HCT116 (cell line): ENCODE results near the gene DOCK7. TPM values are rescaled to one million over a fixed set of nuclear protein-coding genes. Genes with fewer than 3 reads are reported as not detected.

Source experiments
- ATAC-seq: fragments of 200-7000 bp; cut with Tn5 transposase; 2 replicates; pipeline ENCODE4 v1.9.1; 2020; ENCODE audit warnings: mild to moderate bottlenecking, moderate library complexity
- BruUV-seq: library from RNA; stranded (reverse); fragments of 400-500 nt; replicated peaks from 2 replicates; lab custom pipeline; 2021; lab: Mats Ljungman, UMichigan
- CTCF ChIA-PET: fragments of 300-600 bp; sonication (Branson Sonifier 250); formaldehyde crosslinking; loops from one replicate; lab custom pipeline; 2021; ENCODE audit warnings: antibody characterized with exemption; lab: Charles Lee
- POLR2A ChIA-PET: fragments of 300-600, 350-600 bp; sonication (Branson Sonifier 250); formaldehyde crosslinking; loops from one replicate; lab custom pipeline; 2021; ENCODE audit warnings: antibody characterized with exemption; lab: Charles Lee
- RAD21 ChIA-PET, 2 experiments: fragments of 300-600 bp; sonication (Branson Sonifier 250); formaldehyde crosslinking; loops; one replicate each; lab custom pipeline; 2023; ENCODE audit warnings: low total read pairs in 2 of 2; ENCODE audit not compliant: uncharacterized antibody in 2 of 2, unreplicated experiment in 2 of 2, low non-redundant PET in 1 of 2; lab: Charles Lee
- DNase-seq: peaks from one replicate; pipeline ENCODE4 v3.0.0-alpha.2; 2010; ENCODE audit warnings: low read depth, low spot score
- H2AFZ ChIP-seq: fragments of 200-600 bp; shearing (Covaris generic), sonication (generic); 2 replicates; pipeline ENCODE4 v1.6.1; 2017; ENCODE audit warnings: low read depth, mixed run types, mixed read lengths, antibody characterized with exemption, low read length; ENCODE audit not compliant: poor library complexity, severe bottlenecking
- H3K27ac ChIP-seq: 2 replicates; pipeline ENCODE4 v1.5.1; 2012; ENCODE audit warnings: low read depth, low read length
- H3K27me3 ChIP-seq: fragments of 200-600 bp; sonication (generic); 2 replicates; pipeline ENCODE4 v1.6.1; 2016; ENCODE audit warnings: mixed run types, low read length, mixed read lengths; ENCODE audit not compliant: insufficient read depth
- H3K36me3 ChIP-seq, 2 experiments: fragments of 200-500 bp in 1 of 2; fragments of 200-600 bp in 1 of 2; sonication (Bioruptor generic) in 1 of 2; sonication (generic) in 1 of 2; 2 replicates each; pipeline versions ENCODE4 v1.5.1 to v1.6.1; 2014 to 2016; ENCODE audit warnings: low read length in 2 of 2, inconsistent platforms in 1 of 2, mixed read lengths in 1 of 2, mixed run types in 1 of 2; ENCODE audit not compliant: insufficient read depth in 2 of 2, control insufficient read depth in 1 of 2
- H3K4me1 ChIP-seq, 2 experiments: fragments of 200-600 bp in 1 of 2; sonication (generic) in 1 of 2; 2 replicates each; pipeline versions ENCODE4 v1.5.1 to v1.6.1; 2012 to 2017; ENCODE audit warnings: low read length in 2 of 2, inconsistent platforms in 1 of 2, mild to moderate bottlenecking in 1 of 2, mixed read lengths in 1 of 2, mixed run types in 1 of 2, moderate library complexity in 1 of 2; ENCODE audit not compliant: insufficient read depth in 2 of 2, control insufficient read depth in 1 of 2
- H3K4me2 ChIP-seq: fragments of 200-600 bp; sonication (generic); 2 replicates; pipeline ENCODE4 v1.6.1; 2017; ENCODE audit warnings: mixed run types, low read length, mixed read lengths
- H3K4me3 ChIP-seq, 2 experiments: fragments of 200-600 bp in 1 of 2; sonication (generic) in 1 of 2; replicated peaks in 1 of 2; 2 replicates each; pipeline ENCODE4 v1.5.1; 2011 to 2016; ENCODE audit warnings: low read length in 2 of 2, control low read depth in 1 of 2, low read depth in 1 of 2, mild to moderate bottlenecking in 1 of 2, mixed read lengths in 1 of 2, mixed run types in 1 of 2
- H3K79me2 ChIP-seq: fragments of 200-600 bp; sonication (generic); 2 replicates; pipeline ENCODE4 v1.6.1; 2017; ENCODE audit warnings: mild to moderate bottlenecking, mixed run types, low read length, moderate library complexity, mixed read lengths; ENCODE audit not compliant: insufficient read depth
- H3K9ac ChIP-seq: fragments of 200-600 bp; sonication (generic); 2 replicates; pipeline ENCODE4 v1.6.1; 2016; ENCODE audit warnings: low read length, mixed read lengths
- H3K9me2 ChIP-seq: fragments of 200-600 bp; sonication (generic), shearing (Covaris generic); 2 replicates; pipeline ENCODE4 v1.6.1; 2017; ENCODE audit warnings: mixed run types, mild to moderate bottlenecking, moderate library complexity; ENCODE audit not compliant: insufficient read depth
- H3K9me3 ChIP-seq, 2 experiments: fragments of 200-500 bp in 1 of 2; fragments of 200-600 bp in 1 of 2; sonication (Bioruptor generic) in 1 of 2; sonication (generic) in 1 of 2; 2 replicates each; pipeline ENCODE4 v1.6.1; 2014 to 2017; ENCODE audit warnings: low read length in 2 of 2, mixed read lengths in 2 of 2, inconsistent platforms in 1 of 2, low read depth in 1 of 2, mild to moderate bottlenecking in 1 of 2, mixed run types in 1 of 2, moderate library complexity in 1 of 2; ENCODE audit not compliant: control insufficient read depth in 1 of 2, insufficient read depth in 1 of 2
- H4K20me1 ChIP-seq: fragments of 200-600 bp; sonication (generic), shearing (Covaris generic); 2 replicates; pipeline ENCODE4 v1.6.1; 2017; ENCODE audit warnings: mixed run types, mild to moderate bottlenecking, moderate library complexity; ENCODE audit not compliant: insufficient read depth
- CBX3 ChIP-seq: IDR thresholded peaks from 2 replicates; pipeline ENCODE4 v1.6.1; 2012; ENCODE audit warnings: low read depth
- CEBPB ChIP-seq: IDR thresholded peaks from 2 replicates; pipeline ENCODE4 v1.6.1; 2012; ENCODE audit warnings: low read depth
- EGR1 ChIP-seq: IDR thresholded peaks from 2 replicates; pipeline ENCODE4 v1.6.1; 2012; ENCODE audit warnings: low read depth
- EZH2 ChIP-seq: fragments of 200-600 bp; sonication (generic); IDR thresholded peaks from 2 replicates; pipeline ENCODE4 v1.6.1; 2017; ENCODE audit warnings: antibody characterized with exemption, mixed run types
- EZH2phosphoT487 ChIP-seq: fragments of 200-600 bp; IDR thresholded peaks from 2 replicates; pipeline ENCODE4 v1.6.1; 2018; ENCODE audit warnings: antibody characterized with exemption, borderline replicate concordance
- FOSL1 ChIP-seq: IDR thresholded peaks from 2 replicates; pipeline ENCODE4 v1.6.1; 2012; ENCODE audit warnings: low read depth
- JUND ChIP-seq: IDR thresholded peaks from 2 replicates; pipeline ENCODE4 v1.6.1; 2012
- POLR2A ChIP-seq: IDR thresholded peaks from 2 replicates; pipeline ENCODE4 v1.7.0; 2011; ENCODE audit warnings: borderline replicate concordance; ENCODE audit not compliant: insufficient read depth, insufficient read length; ENCODE audit errors: extremely low read depth
- RAD21 ChIP-seq: IDR thresholded peaks from 2 replicates; pipeline ENCODE4 v1.6.1; 2012; ENCODE audit warnings: low read depth, mild to moderate bottlenecking
- REST ChIP-seq: IDR thresholded peaks from 2 replicates; pipeline ENCODE4 v1.6.1; 2012; ENCODE audit warnings: low read depth
- SP1 ChIP-seq: IDR thresholded peaks from 2 replicates; pipeline ENCODE4 v1.6.1; 2012; ENCODE audit warnings: low read depth
- SRF ChIP-seq: IDR thresholded peaks from 2 replicates; pipeline ENCODE4 v1.6.1; 2012; ENCODE audit warnings: low read depth
- TCF7L2 ChIP-seq: IDR thresholded peaks from 2 replicates; pipeline ENCODE4 v1.7.0; 2011; ENCODE audit warnings: borderline replicate concordance, inconsistent platforms; ENCODE audit not compliant: insufficient read depth, insufficient read length; ENCODE audit errors: extremely low read depth
- YY1 ChIP-seq: IDR thresholded peaks from 2 replicates; pipeline ENCODE4 v1.6.1; 2011; ENCODE audit warnings: low read length, low read depth, moderate library complexity, mild to moderate bottlenecking; ENCODE audit not compliant: insufficient replicate concordance; ENCODE audit errors: extremely low read depth
- ZNF274 ChIP-seq: fragments of 200-500 bp; sonication (Bioruptor generic); IDR thresholded peaks from 2 replicates; pipeline ENCODE4 v1.6.1; 2014; ENCODE audit warnings: mild to moderate bottlenecking, low read depth, low read length, inconsistent platforms
- intact Hi-C: fragments of 100-400 bp; cut with micrococcal nuclease; formaldehyde crosslinking; loops from 2 replicates; pipeline ENCODE4 v1.10.0; 2022
- total RNA-seq: library from RNA; stranded (reverse); gene quantifications from one replicate; pipeline ENCODE4 v1.2.1, GENCODE V29; 2021; ENCODE audit not compliant: unreplicated experiment
- TF ChIP-seq, protein P1 (sequence below): IDR thresholded peaks from 2 replicates; pipeline ENCODE4 v1.6.1; 2012

Gene DOCK7
- total RNA-seq, 1 experiment from 2014 or later: 49.0 TPM

- no peak for TF ChIP-seq TCF7L2
- TF ChIP-seq, protein P1, sequence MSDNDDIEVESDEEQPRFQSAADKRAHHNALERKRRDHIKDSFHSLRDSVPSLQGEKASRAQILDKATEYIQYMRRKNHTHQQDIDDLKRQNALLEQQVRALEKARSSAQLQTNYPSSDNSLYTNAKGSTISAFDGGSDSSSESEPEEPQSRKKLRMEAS: no peak
- no peak for TF ChIP-seq SRF
Measured at GRCh38 chr1:62724430-62724829, 36.2 kb upstream of the DOCK7 start (continued).

DNA sequence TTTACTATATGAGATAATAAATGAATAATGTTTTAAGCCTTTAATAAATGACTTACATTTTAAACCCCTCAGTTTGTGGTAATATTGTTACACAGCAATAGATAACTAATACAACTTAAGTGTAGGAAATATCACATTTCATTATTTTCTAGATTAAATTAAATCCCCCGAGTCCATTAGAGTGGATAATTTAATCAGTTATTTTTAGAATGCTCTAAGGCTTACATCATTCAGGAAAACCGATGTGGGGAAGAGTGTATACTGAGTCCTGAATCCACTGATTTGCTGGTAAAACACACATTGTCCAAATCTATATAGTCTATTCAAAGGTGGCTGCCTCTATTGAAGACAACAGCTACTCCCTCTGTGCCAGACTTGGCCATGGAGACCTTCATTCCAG, 35.7 kb upstream of the DOCK7 start:
- Histone ChIP-seq H3K4me1 (no peaks in the 10 kb centered on the region), H3K9me2 (no peaks in the 10 kb centered on the region), H3K4me2 (no peak overlapping the region), H3K9ac (no peak overlapping the region), H4K20me1 (no peaks in the 10 kb centered on the region), H3K4me3 (no peak overlapping the region), H3K79me2 (no peaks in the 10 kb centered on the region), H3K36me3 (no peaks in the 10 kb centered on the region), H2AFZ (no peak overlapping the region), H3K27me3 (no peaks in the 10 kb centered on the region), H3K9me3 (no peaks in the 10 kb centered on the region), H3K27ac (no peak overlapping the region)
- POLR2A ChIA-PET: no interaction called here
- TF ChIP-seq JUND (no peak), POLR2A (no peak), CEBPB (no peak), EGR1 (no peak), FOSL1 (no peak), SP1 (no peak), ZNF274 (no peak), CBX3 (no peak), TCF7L2 (no peak)
- CTCF ChIA-PET: no interaction called here
- intact Hi-C loops: no loop called here
- DNase-seq (no peak), ATAC-seq (no peak)
- BruUV-seq: no TSS peak
- RAD21 ChIA-PET: no interaction called here

DNA sequence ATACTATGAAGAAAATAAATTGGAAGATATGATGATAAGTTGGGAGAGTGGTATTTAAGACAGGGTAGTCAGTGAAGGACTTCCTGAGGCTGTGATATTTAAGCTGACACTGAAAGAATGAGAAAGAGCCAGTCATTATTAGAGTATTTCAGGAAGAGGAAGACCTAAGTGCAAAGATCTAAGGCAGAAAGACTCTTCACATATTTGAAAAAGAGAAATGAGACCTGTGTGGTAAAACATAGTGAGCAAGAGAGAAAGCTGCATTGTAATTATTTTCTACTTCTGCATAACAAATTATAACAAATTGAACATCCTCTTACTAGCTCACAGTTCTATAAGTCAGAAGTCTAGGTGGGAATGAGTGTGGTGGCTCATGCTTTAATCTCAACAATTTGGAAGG, 34.6 kb upstream of the DOCK7 start:
- CTCF ChIA-PET: no interaction called here
- H3K36me3 ChIP-seq: no peaks in the 10 kb centered on the region
- H3K27ac ChIP-seq: no peak overlapping the region
- no peak overlapping the region for H3K9ac ChIP-seq
- intact Hi-C loops: no loop called here
- no peaks in the 10 kb centered on the region for H3K4me1 ChIP-seq
- H3K4me3 ChIP-seq: no peak overlapping the region
- no peak overlapping the region for H3K4me2 ChIP-seq
- no peaks in the 10 kb centered on the region for H3K9me2 ChIP-seq
- no peaks in the 10 kb centered on the region for H4K20me1 ChIP-seq
- no peaks in the 10 kb centered on the region for H3K27me3 ChIP-seq
- no peaks in the 10 kb centered on the region for H3K9me3 ChIP-seq
- no peak overlapping the region for H2AFZ ChIP-seq
- DNase-seq: no peak
- no peak for ATAC-seq
- H3K79me2 ChIP-seq: no peaks in the 10 kb centered on the region
- BruUV-seq: no TSS peak
- RAD21 ChIA-PET: no interaction called here
- POLR2A ChIA-PET: no interaction called here
- TF ChIP-seq POLR2A (no peak), YY1 (no peak), EZH2 (no peak), REST (no peak), RAD21 (no peak), EZH2phosphoT487 (no peak)
